Measurements from ENCODE around the gene CARD9.

CARD9 gene

GRCh38 chr9:136335296-136336155, 37.9 kb downstream of the CARD9 start:
- DNase-seq (ENCODE audit: low spot score), result no peak

- no peak for DNase-seq (ENCODE audit: low spot score)
These were observed 38.9 kb downstream of the CARD9 start for GRCh38 chr9:136334541-136334940.

GRCh38 chr9:136333486-136333885, 40.0 kb downstream of the CARD9 start:
- no peak for DNase-seq (ENCODE audit: low spot score)

- DNase-seq (ENCODE audit: low spot score), result no peak
These were observed 40.4 kb downstream of the CARD9 start for GRCh38 chr9:136333045-136333444.

- DNase-seq (ENCODE audit: low spot score), result no peak
These were observed 40.9 kb downstream of the CARD9 start for GRCh38 chr9:136332482-136332983.

- DNase-seq (ENCODE audit: low spot score), result no peak
These were observed 41.6 kb downstream of the CARD9 start for GRCh38 chr9:136331556-136332481.

- DNase-seq (ENCODE audit: low spot score), result no peak
These were observed 42.4 kb downstream of the CARD9 start for GRCh38 chr9:136331030-136331429.

GRCh38 chr9:136330406-136330990, 43.0 kb downstream of the CARD9 start:
- no peak for DNase-seq (ENCODE audit: low spot score)

GRCh38 chr9:136329636-136330405, 43.6 kb downstream of the CARD9 start:
- no peak for DNase-seq (ENCODE audit: low spot score)

- no peak for DNase-seq (ENCODE audit: low spot score)
These were observed 44.2 kb downstream of the CARD9 start for GRCh38 chr9:136329211-136329627.

GRCh38 chr9:136328622-136329041, 44.8 kb downstream of the CARD9 start:
- DNase-seq (ENCODE audit: low spot score), result no peak

- no peak for DNase-seq (ENCODE audit: low spot score)
These were observed 45.4 kb downstream of the CARD9 start for GRCh38 chr9:136328011-136328621.

- no peak for DNase-seq (ENCODE audit: low spot score)
These were observed 46.0 kb downstream of the CARD9 start, which contains the start of gene GPSM1 for GRCh38 chr9:136327304-136327974. Gene GPSM1 (plus strand): TSS chr9:136327539. CDS start chr9:136327696, 157 bp downstream.

- DNase-seq (ENCODE audit: low spot score), result no peak
These were observed 46.6 kb downstream of the CARD9 start for GRCh38 chr9:136326761-136327303.

GRCh38 chr9:136326061-136326760, 47.3 kb downstream of the CARD9 start:
- DNase-seq (ENCODE audit: low spot score), result no peak

- DNase-seq (ENCODE audit: low spot score), result no peak
These were observed 48.1 kb downstream of the CARD9 start for GRCh38 chr9:136325358-136325757.

- DNase-seq (ENCODE audit: low spot score), result no peak
These were observed 48.8 kb downstream of the CARD9 start for GRCh38 chr9:136324501-136325300.

GRCh38 chr9:136323371-136323789, 50.1 kb downstream of the CARD9 start:
- DNase-seq (ENCODE audit: low spot score), result no peak

Measured in kidney capillary endothelial cell (primary cell).